ENCODE results near the gene GRAMD1C.

GRAMD1C gene

DNA sequence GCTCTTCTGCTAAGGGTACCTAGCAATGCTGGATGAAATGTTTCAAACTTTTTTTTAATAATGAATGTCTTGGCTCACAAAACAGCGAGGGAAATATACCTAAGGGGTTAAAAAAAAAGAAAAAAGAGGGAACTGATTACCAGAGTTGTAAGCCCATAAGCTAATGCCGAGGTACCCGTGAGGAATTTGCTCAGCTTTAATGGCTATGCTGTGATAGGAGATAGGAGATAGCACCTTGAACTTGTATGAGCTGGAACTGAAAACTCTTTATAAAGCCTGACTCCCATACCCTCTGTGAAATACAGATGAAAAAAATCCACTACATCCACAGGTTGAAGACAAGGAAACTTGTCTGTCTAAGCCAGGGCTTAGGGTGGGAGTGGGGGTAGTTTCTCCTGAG is 13.9 kb downstream of the GRAMD1C start:
- no peak for DNase-seq

DNA sequence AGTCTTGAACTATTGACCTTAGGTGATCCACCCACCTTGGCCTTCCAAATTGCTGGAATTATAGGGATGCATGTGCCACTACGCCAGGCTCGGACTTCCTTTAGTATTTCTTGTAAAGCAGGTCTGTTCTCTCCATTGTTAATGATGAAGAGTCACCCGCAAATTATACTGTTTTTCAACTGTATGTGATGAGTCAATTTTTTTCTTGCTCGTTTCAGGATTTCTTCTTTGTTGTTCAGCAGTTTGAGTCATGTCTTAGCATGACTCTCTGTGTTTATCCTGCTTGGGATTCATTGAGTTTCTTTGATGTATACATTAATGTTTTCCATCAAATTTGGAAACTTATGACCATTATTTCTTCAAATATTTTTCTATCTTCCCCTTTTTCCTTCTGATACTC is 28.9 kb downstream of the GRAMD1C start:
- no peak for DNase-seq

DNA sequence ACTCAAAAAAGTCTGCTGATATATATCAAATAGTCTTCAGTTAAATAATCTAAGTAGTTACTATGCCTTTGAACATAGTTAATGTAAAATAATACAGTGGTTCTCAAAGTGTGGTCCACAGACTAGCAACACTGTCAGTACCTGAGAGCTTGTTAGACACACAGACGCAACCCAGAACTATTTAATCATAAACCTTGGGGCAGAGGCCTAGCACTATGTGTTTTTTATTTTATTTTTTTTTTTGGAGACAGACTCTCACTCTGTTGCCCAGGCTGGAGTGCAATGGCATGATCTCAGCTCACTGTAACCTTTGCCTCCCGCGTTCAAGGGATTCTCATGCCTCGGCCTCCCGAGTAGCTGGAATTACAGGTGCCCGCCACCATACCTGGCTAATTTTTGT is 34.7 kb downstream of the GRAMD1C start:
- DNase-seq = no peak

DNA sequence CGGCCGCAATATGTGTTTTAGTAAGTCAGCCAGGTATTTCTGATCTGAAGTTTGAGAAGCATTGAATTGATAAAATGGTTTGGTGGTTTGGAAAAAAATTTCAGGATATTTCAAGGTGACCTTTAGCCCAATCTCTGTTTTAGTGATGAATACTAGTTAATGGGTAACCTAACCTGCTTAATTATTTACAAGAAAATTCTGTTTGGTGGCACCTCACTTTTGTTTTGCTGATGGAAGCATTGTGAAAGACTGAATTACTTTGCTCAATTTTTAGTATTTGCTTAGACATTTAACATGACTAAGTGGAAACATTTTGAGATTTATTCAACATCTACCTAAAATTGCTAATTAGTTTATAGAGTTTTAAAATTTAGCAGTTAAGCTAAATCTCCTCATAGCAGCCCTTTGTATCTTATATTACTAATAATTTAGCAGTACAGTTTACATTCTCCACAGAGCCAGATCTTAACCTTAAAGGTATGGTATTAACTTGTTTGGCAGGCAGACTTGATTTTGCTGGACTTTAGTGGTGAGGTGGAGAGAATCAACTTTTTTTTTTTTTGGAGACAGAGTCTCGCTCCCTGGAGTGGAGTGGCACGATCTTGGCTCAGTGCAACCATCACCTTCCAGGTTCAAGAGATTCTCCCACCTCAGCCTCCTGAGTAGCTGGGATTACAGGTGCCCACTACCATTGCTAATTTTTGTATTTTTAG is 35.4 kb downstream of the GRAMD1C start:
- DNase-seq = no peak

DNA sequence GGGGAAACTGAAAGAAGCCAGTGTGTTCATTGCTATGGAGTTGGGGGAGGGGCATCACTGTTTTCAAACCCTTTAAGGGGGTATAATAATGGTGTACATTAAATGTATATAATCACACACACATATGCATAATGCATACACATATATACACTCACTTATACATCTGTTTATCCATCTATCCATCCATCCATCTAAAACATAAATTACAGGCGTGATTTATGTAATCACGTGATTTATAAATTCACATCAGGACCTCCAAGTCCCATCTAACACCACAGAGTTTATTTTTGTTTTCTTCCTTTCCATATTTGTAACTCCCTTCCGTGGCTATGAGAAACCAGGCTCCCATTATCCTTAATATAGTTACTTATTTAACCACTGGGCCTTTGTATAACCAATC is 39.8 kb downstream of the GRAMD1C start:
- no peak for DNase-seq

DNA sequence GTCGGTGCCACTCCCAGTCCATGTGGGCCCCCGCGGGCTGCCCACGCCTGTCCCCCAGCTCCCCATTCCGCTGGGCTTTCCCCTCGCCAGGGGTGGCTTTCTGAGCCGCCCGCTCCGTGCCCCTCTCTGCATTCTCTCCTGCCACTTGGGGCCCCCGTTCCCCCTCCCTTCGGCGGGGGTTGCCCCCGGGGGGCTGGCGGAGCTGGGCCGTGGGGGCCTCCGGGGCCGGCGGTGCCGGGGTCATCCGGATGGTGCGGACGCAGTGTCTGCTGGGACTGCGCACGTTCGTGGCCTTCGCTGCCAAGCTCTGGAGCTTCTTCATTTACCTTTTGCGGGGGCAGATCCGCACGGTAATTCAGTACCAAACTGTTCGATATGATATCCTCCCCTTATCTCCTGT is 46.5 kb downstream of the GRAMD1C start:
- no peak for DNase-seq

DNA sequence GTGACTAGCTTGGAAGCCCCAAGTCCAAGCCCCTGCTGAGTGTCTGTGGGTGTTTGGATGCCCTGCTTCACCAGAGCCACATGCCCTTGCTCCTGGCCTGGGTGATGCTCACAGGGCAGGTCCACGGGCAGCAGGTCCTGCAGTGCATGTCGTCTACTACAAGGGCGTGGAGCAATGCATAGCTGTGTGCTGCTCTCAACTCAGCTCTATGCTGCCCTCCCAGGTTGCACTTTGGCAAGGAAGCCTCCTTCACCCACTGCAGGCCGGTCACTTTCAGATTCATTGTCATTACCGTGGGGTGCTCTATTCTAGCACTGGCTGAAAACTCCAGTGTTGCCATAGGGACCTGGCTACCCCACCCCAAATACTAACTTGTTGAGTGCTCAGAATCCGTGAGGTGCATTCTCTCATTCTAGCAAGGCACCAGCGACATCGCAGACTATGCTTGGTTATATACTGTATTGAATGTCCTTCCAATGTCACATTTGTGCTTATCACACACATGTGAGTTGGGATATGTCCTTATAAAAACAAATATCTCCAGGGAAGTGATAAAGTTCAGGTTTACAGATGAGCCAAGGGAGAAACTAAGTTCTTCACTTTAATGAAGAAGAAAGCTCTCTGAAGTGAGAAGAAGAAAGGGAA is 51.8 kb downstream of the GRAMD1C start:
- no peak for DNase-seq

DNA sequence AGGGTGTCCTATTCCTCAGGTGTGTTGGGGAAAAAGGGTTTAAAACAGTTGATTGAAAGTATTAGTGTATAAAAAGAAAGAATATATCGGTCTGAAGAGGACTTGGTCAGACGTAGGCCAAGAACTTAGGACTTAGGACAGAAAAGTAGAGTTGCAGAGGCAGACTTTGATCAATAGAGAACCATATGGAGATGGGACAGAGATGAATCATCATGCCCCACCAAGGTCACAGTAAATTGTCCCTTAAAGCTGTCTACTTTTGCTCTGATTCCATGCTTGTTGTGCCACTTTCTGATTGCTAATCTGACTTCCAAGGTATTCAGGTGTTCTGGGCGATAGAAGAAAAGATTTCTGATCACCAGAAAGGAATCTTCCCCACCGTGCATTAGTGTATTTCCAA is 56.3 kb downstream of the GRAMD1C start:
- DNase-seq = no peak

DNA sequence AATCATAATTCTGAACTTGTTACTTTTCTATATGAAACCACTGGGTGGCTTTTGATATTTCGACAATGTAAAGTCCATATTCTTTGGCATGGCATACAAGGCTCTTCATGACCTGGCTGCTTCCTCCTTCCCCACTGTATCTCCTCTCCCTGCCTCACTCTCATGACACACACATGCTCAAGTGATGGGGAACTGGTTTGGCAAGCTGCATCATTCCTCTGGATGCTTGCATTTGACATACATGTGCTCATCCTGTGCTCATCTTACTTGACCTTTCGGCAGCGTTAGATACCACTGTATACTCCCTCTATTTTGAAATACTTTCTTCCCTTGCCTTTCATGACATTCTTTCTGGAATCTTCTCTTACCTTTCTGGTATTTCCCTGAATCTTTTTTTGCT is 57.4 kb downstream of the GRAMD1C start:
- no peak for DNase-seq

DNA sequence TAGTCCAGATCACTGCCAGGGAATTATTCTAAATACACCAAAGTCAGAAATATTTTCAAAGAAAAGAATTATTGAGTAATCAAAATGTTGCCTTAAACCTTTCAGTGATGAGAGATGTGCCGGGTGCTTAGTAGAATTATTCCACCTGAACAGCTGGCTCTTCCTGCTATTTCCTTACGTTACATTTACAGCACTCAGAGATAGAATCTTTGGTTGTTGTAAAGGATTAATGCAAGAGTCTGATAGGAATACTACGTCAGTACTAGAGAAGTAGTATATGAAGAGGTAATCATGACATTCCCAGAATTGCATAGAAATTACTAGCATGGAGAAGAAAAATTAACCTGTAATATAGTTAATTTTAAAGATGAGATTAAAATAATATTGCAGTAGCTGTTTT is 58.3 kb downstream of the GRAMD1C start:
- no peak for DNase-seq

DNA sequence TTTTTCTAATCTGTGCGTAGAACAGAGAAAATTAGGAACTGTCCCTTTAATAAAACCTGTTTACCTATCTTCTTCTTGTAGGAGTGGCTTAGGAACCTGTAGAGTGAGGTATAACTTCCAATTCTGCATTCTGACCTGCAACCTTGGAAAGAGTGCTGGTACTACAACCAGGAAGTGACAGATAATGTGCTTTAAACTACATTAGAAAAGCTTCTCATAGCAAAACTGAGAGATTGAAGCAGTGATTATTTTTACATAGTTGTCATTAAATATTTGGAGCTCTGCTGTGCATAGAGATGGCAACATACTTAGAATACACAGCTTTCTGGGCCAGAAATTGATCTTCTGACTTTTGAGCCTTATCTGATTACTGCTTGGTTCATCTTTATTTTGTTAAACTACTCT is 58.8 kb downstream of the GRAMD1C start:
- no peak for DNase-seq

DNA sequence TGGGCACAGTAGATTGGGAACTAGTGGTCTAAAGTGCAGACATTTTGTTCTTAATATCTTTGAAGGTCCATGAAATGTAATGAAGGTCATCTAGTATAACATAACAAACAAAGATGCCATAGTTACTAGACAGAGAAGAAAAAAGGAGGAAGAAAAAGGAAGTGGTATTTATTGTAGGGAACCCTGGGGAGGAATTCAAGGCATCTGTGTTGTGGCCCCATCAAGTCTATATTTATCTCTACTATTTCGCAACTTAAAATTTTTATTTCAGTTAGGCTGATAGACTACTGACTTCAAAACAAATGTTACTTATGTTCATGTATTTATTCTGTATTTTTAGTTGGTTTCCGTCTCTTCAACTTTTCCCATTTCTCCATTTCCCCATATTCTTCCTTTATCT is 60.3 kb downstream of the GRAMD1C start:
- no peak for DNase-seq

DNA sequence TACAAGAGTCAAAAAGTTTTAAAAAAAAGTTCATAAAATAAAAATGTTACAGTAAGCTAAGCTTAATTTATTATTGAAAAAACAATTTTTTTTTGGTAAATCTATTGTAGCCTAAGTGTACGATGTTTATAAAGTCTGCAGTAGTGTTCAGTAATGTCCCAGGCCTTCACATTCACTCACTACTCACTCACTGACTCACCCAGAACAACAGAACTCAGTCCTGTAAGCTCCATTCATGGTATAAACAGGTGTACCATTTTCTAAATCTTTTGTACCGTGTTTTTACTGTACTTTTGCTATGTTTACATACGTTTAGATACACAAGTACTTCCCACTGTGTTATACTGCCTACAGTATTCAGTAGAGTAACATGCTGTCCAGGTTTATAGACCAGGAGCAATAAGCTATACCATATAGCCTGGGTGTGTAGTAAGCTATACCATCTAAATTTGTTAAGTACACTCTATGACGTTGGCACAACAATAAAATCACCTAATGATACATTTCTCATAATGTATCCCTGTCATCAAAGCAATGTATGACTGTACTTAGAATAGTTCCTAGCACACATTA is 68.1 kb downstream of the GRAMD1C start:
- DNase-seq = no peak

DNA sequence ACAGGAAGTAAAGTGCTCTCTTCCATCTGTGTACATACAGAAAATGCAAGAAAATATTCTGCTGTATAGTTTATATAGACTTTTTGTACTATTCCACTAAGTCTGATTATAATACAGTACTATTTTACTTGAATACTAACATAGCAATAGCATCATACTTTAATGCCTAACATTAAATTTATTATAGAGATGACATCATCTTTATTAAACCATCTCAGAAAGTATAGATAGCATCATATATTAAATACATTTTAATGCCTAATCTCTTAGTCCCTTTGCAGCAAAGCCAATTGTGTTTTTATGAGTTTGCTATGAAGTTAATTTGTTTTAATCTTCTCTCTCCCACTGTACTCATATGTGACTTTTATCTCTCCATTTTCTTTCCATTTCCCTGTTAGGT is 69.5 kb downstream of the GRAMD1C start:
- DNase-seq = no peak

DNA sequence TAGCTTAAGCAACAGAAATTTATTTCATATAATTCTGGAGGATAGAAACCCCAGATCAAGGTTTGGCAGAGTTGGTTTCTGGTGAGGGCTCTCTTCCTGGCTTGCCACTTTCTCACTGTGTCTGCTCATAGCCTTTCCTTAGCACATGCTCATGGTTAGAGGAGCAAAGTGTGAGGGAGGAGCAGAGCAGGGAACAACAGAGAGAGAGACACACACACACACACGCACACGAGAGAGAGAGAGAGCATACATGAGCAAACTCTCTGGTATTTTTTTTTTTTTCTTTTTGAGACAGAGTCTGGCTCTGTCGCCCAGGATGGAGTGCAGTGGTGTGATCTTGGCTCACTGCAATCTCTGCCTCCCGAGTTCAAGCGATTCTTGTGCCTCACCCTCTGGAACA is 72.4 kb downstream of the GRAMD1C start:
- DNase-seq = no peak

DNA sequence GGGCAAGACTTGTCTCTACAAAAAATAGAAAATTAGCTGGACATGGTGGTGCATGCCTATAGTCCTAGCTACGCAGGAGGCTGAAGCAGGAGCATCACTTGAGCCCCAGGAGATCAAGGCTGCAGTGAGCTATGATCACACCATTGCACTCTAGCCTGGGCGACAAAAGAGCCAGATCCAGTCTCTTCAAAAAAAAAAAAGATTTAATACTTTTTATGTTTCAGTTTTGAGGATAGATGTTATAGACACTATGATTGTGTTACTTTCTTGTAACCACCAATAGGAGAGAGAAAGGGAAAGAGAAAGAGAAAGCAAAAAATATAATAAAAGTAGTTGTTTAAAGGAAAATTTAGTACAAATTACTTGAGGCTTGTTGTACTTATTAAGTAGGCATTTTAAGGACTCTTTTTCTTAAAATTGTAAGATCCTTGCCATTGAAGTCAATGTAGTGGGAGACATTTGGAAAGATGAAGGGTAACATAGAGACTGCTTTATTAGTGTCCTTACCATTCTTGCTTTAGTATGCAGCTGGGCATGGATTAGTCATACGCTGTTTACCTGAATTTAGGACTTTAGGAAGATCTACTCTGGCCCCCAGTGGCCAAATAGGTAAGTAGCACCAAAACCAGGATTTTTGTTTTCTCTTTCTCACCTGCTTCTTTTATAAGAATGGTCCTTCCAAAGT is 74.1 kb downstream of the GRAMD1C start:
- peak; percentile 14 for DNase-seq

DNA sequence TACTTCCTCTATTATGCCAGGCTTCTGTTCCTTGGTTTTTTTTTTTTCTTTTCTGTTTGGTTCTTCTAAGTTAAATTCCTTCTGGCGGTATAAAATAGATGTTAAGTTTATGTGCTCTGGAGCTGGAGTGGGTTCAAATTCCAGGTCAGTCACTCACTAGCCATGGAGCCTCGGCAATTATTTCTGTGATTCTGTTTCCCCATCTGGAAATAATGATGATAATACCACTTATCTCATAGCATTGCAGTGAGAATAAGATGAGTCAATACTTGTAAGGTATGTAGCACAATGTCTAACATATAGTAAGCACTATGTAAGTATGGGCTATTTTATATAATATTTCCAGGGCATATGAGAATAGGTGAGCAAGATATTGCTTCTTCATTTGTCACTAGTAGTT is 76.1 kb downstream of the GRAMD1C start:
- DNase-seq = no peak

DNA sequence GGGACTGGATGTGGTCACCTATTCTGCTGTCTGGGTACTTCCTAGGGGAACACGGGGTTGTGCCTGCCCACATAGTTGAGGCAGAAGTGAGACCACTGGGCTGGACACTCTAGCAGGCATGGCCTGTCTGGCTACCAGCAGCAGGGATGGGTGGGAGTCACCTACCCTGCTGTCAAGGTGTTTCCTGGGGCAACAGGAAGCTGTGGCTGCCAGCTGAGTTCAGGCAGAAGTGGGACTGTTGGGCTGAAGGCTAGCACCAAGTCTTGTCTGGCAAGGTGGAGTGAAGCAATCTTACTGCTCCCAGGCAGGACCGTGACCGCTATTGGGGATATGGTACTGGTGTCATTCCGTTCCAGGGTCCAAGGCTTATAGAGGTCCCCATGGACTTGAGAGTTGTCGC is 89.0 kb downstream of the GRAMD1C start:
- DNase-seq = no peak

DNA sequence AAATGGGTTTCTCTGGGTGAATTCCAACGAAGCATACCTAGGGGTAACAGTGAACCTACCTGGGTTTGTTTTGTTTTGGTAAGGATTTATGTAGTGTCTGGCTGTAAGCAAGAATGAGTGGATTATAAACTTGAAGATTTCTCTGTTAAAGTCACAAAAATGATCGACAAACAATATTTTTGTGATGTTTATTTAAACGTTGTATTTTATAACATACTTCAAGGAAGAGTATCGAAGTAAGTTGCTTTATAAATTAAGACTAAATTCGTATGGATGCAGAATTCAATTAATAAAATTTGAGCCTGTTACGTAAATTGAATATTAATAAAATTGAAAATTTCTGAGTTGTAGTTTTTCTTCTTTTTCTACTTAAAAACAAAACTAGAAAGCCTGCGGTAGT is 108.2 kb downstream of the GRAMD1C start:
- DNase-seq = no peak

DNA sequence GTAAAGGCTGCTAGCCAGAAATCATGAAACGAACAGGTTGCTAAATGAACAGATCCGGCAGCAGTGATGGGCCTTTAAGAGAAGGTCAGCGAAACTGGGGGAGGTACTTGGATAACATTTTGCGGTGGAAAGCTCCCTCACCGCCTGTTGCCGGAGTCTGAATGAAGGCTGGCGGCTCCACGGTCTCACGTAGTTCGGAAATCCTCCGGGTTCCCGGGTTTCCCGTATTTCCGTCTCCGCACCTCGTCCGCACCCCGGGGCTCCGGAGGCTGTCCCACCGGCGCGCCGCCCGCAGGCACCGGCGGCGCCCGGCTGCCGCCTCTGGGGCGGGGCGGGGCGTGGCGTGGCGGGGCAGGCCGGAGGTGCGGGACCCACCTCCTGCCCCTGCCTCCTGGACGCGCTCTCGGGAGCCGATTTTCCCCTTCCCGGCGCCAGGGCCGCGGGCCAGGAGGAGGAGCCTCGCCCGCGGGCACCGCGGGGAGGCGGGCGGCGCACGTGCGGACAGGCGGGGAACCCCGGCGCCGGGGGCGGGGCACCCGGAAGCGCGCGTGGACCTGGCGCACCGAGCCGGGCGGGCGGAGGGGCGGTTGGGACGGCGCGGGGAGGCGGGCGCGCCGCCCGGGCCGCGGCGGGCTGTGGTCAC is 108.9 kb downstream of the GRAMD1C start, which contains the start of gene ZDHHC23:
Gene ZDHHC23, plus strand, starts transcription at position 642 of the 643 bp plus-strand sequence. CDS start 790 bp downstream, outside the sequence.
- DNase-seq = peak; percentile 71

DNA sequence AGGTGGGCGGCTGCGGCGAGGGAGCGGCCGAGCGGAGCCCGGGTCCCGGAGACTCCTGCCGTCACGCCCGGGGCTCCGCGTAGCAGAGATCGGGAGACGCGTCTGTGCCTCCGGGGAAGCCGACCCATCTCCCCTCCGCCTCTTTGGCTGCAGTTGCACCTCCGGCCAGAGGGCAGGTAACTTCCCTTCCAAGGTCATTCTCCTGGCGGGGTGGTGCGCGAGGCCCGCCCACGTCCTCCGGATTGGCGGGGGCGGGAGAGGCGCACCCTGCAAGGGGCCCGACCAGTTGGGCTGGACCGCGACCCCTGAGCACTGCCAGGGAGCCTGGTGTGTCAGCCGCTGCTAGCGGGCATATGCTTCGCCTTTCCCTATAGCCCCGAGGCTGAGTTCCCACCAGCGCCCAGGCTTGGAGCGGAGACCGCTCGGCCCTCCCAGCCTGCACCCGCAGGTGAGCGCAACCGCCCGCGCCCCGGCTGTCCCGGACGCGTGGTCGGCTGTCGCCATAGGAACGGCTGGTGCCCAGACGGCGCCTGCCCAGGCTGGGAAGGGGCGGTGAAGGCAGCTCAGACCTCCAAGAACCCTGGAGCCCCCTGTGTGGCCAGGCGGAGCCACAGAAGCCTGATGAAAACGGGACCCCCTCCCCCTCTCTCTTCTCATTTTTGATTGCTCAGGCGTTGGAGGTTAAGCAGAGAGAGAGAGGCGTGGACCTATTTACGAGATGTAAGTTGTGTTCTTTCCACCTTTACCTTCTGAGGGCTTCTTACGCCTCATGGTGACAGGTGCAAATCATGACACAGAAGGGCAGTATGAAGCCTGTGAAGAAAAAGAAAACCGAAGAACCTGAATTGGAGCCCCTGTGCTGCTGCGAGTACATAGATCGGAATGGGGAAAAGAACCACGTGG is 109.7 kb downstream of the GRAMD1C start:
- DNase-seq = peak; percentile 29

DNA sequence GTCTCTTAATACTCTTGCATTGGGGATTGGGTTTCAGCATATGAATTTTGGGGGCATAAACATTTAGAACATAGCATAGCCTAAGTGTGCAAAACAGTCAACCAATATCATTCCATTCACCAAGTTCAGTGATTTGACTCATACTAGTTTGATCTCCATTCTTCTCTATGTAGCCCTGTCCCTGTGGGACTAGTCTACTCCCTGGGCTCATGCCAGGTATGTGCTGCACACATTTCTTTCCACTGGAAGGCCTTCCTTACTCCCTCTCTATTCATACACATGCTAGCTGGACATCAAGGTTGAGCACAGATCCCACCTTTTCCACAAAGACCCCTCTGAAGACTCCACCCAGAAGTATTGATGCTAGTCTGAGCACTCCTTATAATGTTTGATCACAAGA is 114.3 kb downstream of the GRAMD1C start:
- DNase-seq = no peak
